Cardiac muscle cell (in vitro differentiated cells and primary cell): ENCODE data around the gene EFCAB12. TPM values are rescaled to one million over a fixed set of nuclear protein-coding genes. Genes with fewer than 3 reads are reported as not detected.

Source experiments
- DNase-seq, 2 donors: peaks; one replicate each; pipeline versions ENCODE4 v3.0.0 to v3.0.0-alpha.2; 2010 to 2017; ENCODE audit warnings: low read depth in 1 of 2, low spot score in 1 of 2
- H3K27ac ChIP-seq: fragments of 200-600 bp; sonication (generic); 2 replicates; pipeline ENCODE4 v1.5.1; 2016
- H3K27me3 ChIP-seq: fragments of 200-600 bp; sonication (generic); 2 replicates; pipeline ENCODE4 v1.6.0; 2016; ENCODE audit warnings: control low read depth
- H3K36me3 ChIP-seq: fragments of 200-600 bp; sonication (generic); 2 replicates; pipeline ENCODE4 v1.5.1; 2016; ENCODE audit warnings: control low read depth
- H3K4me1 ChIP-seq: fragments of 200-600 bp; sonication (generic); 2 replicates; pipeline ENCODE4 v1.8.1; 2017; ENCODE audit warnings: low read depth, mild to moderate bottlenecking, mixed run types
- H3K4me3 ChIP-seq: fragments of 200-600 bp; sonication (generic); 2 replicates; pipeline ENCODE4 v1.5.1; 2016; ENCODE audit warnings: mild to moderate bottlenecking
- H3K9me3 ChIP-seq: fragments of 200-600 bp; sonication (generic); 2 replicates; pipeline ENCODE4 v1.5.1; 2017; ENCODE audit warnings: low read depth, mild to moderate bottlenecking, control low read depth
- CTCF ChIP-seq: IDR thresholded peaks from 2 replicates; pipeline ENCODE4 v1.5.1; 2012; ENCODE audit warnings: low read depth, mild to moderate bottlenecking, low read length
- polyA plus RNA-seq: library from polyadenylated mRNA; unstranded; fragments of >200 nt; fragmentation: Nextera tagmentation; extraction: Ambion mirVana; gene quantifications from 2 replicates; pipeline ENCODE4 v1.2.1, GENCODE V29; 2016
- total RNA-seq: library from RNA; depleted of rRNA; stranded (reverse); fragments of >200 nt; gene quantifications from 2 replicates; pipeline ENCODE4 v1.2.3, GENCODE V29; 2016

The EFCAB12 gene
- total and polyA plus RNA-seq, 2 experiments from 2014 or later, result 0.48 to 1.7 TPM

- no peaks in the 10 kb centered on the region for H3K4me1 ChIP-seq
- no peak for TF ChIP-seq CTCF
- no peak overlapping the region for H3K4me3 ChIP-seq
- H3K27ac ChIP-seq, result no peak overlapping the region
- H3K27me3 ChIP-seq, result no peaks in the 10 kb centered on the region
- no peaks in the 10 kb centered on the region for H3K36me3 ChIP-seq
- no peak for DNase-seq
- H3K9me3 ChIP-seq, result no peaks in the 10 kb centered on the region
Observed at GRCh38 chr3:129375099-129375498, 53.3 kb downstream of the EFCAB12 start.

GRCh38 chr3:129371041-129371826 lies 57.2 kb downstream of the EFCAB12 start:
- TF ChIP-seq CTCF, result no peak
- Histone ChIP-seq H3K36me3 (no peaks in the 10 kb centered on the region), H3K27me3 (no peaks in the 10 kb centered on the region), H3K4me3 (no peak overlapping the region), H3K9me3 (no peaks in the 10 kb centered on the region), H3K27ac (no peak overlapping the region), H3K4me1 (no peaks in the 10 kb centered on the region)
- DNase-seq, result no peak

- Histone ChIP-seq H3K9me3 (no peaks in the 10 kb centered on the region), H3K36me3 (no peaks in the 10 kb centered on the region)
Observed at GRCh38 chr3:129370248-129370964, 58.0 kb downstream of the EFCAB12 start.

GRCh38 chr3:129369711-129370110 lies 58.7 kb downstream of the EFCAB12 start:
- H3K36me3 ChIP-seq, result no peaks in the 10 kb centered on the region
- H3K9me3 ChIP-seq, result no peaks in the 10 kb centered on the region
- no peaks in the 10 kb centered on the region for H3K4me1 ChIP-seq
- no peak overlapping the region for H3K4me3 ChIP-seq
- no peaks in the 10 kb centered on the region for H3K27me3 ChIP-seq
- no peak for TF ChIP-seq CTCF
- DNase-seq, result no peak
- H3K27ac ChIP-seq, result no peak overlapping the region

More at GRCh38 chr3:129370248-129370964, 58.0 kb downstream of the EFCAB12 start:
- no peak for DNase-seq
- Histone ChIP-seq H3K4me1 (no peaks in the 10 kb centered on the region), H3K27ac (no peak overlapping the region), H3K4me3 (no peak overlapping the region), H3K27me3 (no peaks in the 10 kb centered on the region)
- no peak for TF ChIP-seq CTCF

GRCh38 chr3:129367821-129368220 lies 60.6 kb downstream of the EFCAB12 start:
- Histone ChIP-seq H3K27me3 (no peaks in the 10 kb centered on the region), H3K36me3 (no peaks in the 10 kb centered on the region), H3K4me1 (no peaks in the 10 kb centered on the region), H3K27ac (no peak overlapping the region), H3K4me3 (no peak overlapping the region), H3K9me3 (no peaks in the 10 kb centered on the region)
- no peak for TF ChIP-seq CTCF
- DNase-seq, result no peak
